WERI-Rb-1 (cell line): ENCODE data around the gene SIGLEC8.
"Not testable (repeated sequence)": the region's sequence is repeated elsewhere in the genome, so short reads cannot be mapped to it uniquely, and the experiment has no call there.

Experiments
- DNase-seq: peaks from one replicate; pipeline ENCODE4 v3.0.0-alpha.2; 2020
- H3K27ac ChIP-seq: fragments of 250-450 bp; sonication (Bioruptor Pico); 2 replicates; pipeline ENCODE4 v1.5.1; 2020; ENCODE audit warnings: mild to moderate bottlenecking, moderate library complexity
- H3K27me3 ChIP-seq: fragments of 250-450 bp; sonication (Bioruptor Pico); 2 replicates; pipeline ENCODE4 v1.5.1; 2021; ENCODE audit warnings: mild to moderate bottlenecking, low read depth, moderate library complexity; ENCODE audit not compliant: insufficient read depth, severe bottlenecking
- H3K36me3 ChIP-seq: fragments of 250-450 bp; sonication (Bioruptor Pico); 2 replicates; pipeline ENCODE4 v1.5.1; 2020; ENCODE audit warnings: mild to moderate bottlenecking, moderate library complexity
- H3K4me3 ChIP-seq: 2 replicates; pipeline ENCODE4 v1.5.1; 2011; ENCODE audit warnings: low read depth, mild to moderate bottlenecking, control low read depth, low read length
- H3K9me3 ChIP-seq: fragments of 250-450 bp; sonication (Bioruptor Pico); 2 replicates; pipeline ENCODE4 v1.5.1; 2021; ENCODE audit warnings: mild to moderate bottlenecking, moderate library complexity; ENCODE audit not compliant: severe bottlenecking
- CTCF ChIP-seq: IDR thresholded peaks from 2 replicates; pipeline ENCODE4 v1.5.1; 2011; ENCODE audit warnings: low read depth, mild to moderate bottlenecking, control low read depth, inconsistent platforms, low read length

SIGLEC8 gene

GRCh38 chr19:51422053-51422448, 36.2 kb downstream of the SIGLEC8 start:
- H3K4me3 ChIP-seq, result peak overlapping the region; percentile 21
- H3K27me3 ChIP-seq, result peaks cover 53% of the 10 kb centered on the region
- H3K9me3 ChIP-seq, result no peaks in the 10 kb centered on the region
- no peaks in the 10 kb centered on the region for H3K36me3 ChIP-seq
- peak; percentile 82 for DNase-seq
- H3K27ac ChIP-seq, result no peak overlapping the region
- TF ChIP-seq CTCF, result peak; percentile 93

- H3K27me3 ChIP-seq, result peaks cover 49% of the 10 kb centered on the region
- DNase-seq, result no peak
- H3K9me3 ChIP-seq, result no peaks in the 10 kb centered on the region
- H3K4me3 ChIP-seq, result peak overlapping the region; percentile 21
- no peak for TF ChIP-seq CTCF
- H3K36me3 ChIP-seq, result no peaks in the 10 kb centered on the region
- H3K27ac ChIP-seq, result no peak overlapping the region
Measured at GRCh38 chr19:51421229-51422052, 36.8 kb downstream of the SIGLEC8 start.

- H3K4me3 ChIP-seq, H3K27ac ChIP-seq: not testable (repeated sequence)
- H3K27me3 ChIP-seq, result peaks cover 40% of the 10 kb centered on the region
Measured at GRCh38 chr19:51420511-51420910, 37.7 kb downstream of the SIGLEC8 start.

GRCh38 chr19:51418707-51419106, 39.5 kb downstream of the SIGLEC8 start:
- H3K27ac ChIP-seq, result no peak overlapping the region
- no peak for TF ChIP-seq CTCF
- no peak overlapping the region for H3K4me3 ChIP-seq
- no peaks in the 10 kb centered on the region for H3K9me3 ChIP-seq
- H3K27me3 ChIP-seq, result peaks cover 28% of the 10 kb centered on the region
- no peaks in the 10 kb centered on the region for H3K36me3 ChIP-seq
- no peak for DNase-seq

More at GRCh38 chr19:51420511-51420910, 37.7 kb downstream of the SIGLEC8 start:
- not testable (repeated sequence) for DNase-seq, H3K9me3 ChIP-seq, H3K36me3 ChIP-seq

- TF ChIP-seq CTCF, result no peak
- Histone ChIP-seq H3K4me3 (no peak overlapping the region), H3K9me3 (no peaks in the 10 kb centered on the region), H3K27ac (no peak overlapping the region), H3K36me3 (no peaks in the 10 kb centered on the region), H3K27me3 (peaks cover 19% of the 10 kb centered on the region)
- no peak for DNase-seq
Measured at GRCh38 chr19:51417810-51418157, 40.5 kb downstream of the SIGLEC8 start.

- Histone ChIP-seq H3K4me3 (no peak within 1 kb of the TSS), H3K36me3 (no peaks in the 10 kb centered on the region), H3K27me3 (peaks cover 19% of the 10 kb centered on the region), H3K9me3 (no peaks in the 10 kb centered on the region), H3K27ac (no peak within 1 kb of the TSS)
- no peak for TF ChIP-seq CTCF
- no peak for DNase-seq
Measured at GRCh38 chr19:51417107-51417809, 41.0 kb downstream of the SIGLEC8 start, which contains the start of gene SIGLEC10. SIGLEC10 (minus strand) TSS chr19:51417642; CDS start chr19:51417581, 61 bp downstream.

- peaks cover 18% of the 10 kb centered on the region for H3K27me3 ChIP-seq
- not testable (repeated sequence) for H3K9me3 ChIP-seq, H3K27ac ChIP-seq, DNase-seq, H3K4me3 ChIP-seq, H3K36me3 ChIP-seq
Measured at GRCh38 chr19:51416422-51416821, 41.8 kb downstream of the SIGLEC8 start.
